ENCODE measurements around the gene ETF1.

ETF1 gene

GRCh38 chr5:138460032-138460693, 82.9 kb downstream of the ETF1 start:
- no peak for DNase-seq

- no peak for DNase-seq
Observed at GRCh38 chr5:138459311-138459933, 83.6 kb downstream of the ETF1 start.

GRCh38 chr5:138458856-138459255, 84.2 kb downstream of the ETF1 start:
- no peak for DNase-seq

- DNase-seq, result no peak
Observed at GRCh38 chr5:138458384-138458783, 84.7 kb downstream of the ETF1 start.

GRCh38 chr5:138457531-138458275, 85.3 kb downstream of the ETF1 start:
- no peak for DNase-seq
